ENCODE measurements around the gene PPP1CB.

Gene PPP1CB

GRCh38 chr2:28802975-28803429 is 51.4 kb downstream of the PPP1CB start:
- ChIA-PET POLR2A (no interaction called here), CTCF (interaction anchor here (1.5 to 1.8 kb wide), 2 partner anchors 9 to 18 kb away, joined by 4 to 6 read pairs; no protein-coding TSS in a partner anchor)
- no peak for TF ChIP-seq CTCF (IDR thresholded peaks at IDR 0.05; ENCODE audit: control extremely low read depth, extremely low read depth, low read depth, missing control alignments)
- DNase-seq (ENCODE audit: extremely low spot score) = no peak

- no peak for TF ChIP-seq CTCF (IDR thresholded peaks at IDR 0.05; ENCODE audit: control extremely low read depth, extremely low read depth, low read depth, missing control alignments)
- DNase-seq (ENCODE audit: extremely low spot score) = no peak
- POLR2A ChIA-PET = no interaction called here
- CTCF ChIA-PET = interaction anchor here (0.7 to 4.7 kb wide), 3 partner anchors 10 to 16 kb away, joined by 3 to 28 read pairs (median 5); no protein-coding TSS in a partner anchor
Observed at GRCh38 chr2:28809927-28810326, 58.3 kb downstream of the PPP1CB start.

- CTCF ChIA-PET = interaction anchor here (1.1 to 4.7 kb wide), 5 partner anchors 8 to 216 kb away, joined by 3 to 28 read pairs (median 8); no protein-coding TSS in a partner anchor
- TF ChIP-seq CTCF (IDR thresholded peaks at IDR 0.05; ENCODE audit: control extremely low read depth, extremely low read depth, low read depth, missing control alignments) = no peak
- peak; percentile 90 for DNase-seq (ENCODE audit: extremely low spot score)
- POLR2A ChIA-PET = no interaction called here
Observed at GRCh38 chr2:28810384-28811285, 59.0 kb downstream of the PPP1CB start, which contains the start of gene SPDYA. Gene SPDYA (plus strand): TSS chr2:28810834. CDS start chr2:28816015, 5,181 bp downstream.

GRCh38 chr2:28818053-28818452 is 66.4 kb downstream of the PPP1CB start:
- no peak for TF ChIP-seq CTCF (IDR thresholded peaks at IDR 0.05; ENCODE audit: control extremely low read depth, extremely low read depth, low read depth, missing control alignments)
- DNase-seq (ENCODE audit: extremely low spot score) = no peak
- ChIA-PET CTCF (interaction anchor here (1.6 kb wide), 1 partner anchor 224 kb away, joined by 6 read pairs; no protein-coding TSS in a partner anchor), POLR2A (no interaction called here)

GRCh38 chr2:28821295-28821958 is 69.8 kb downstream of the PPP1CB start:
- ChIA-PET CTCF (interaction anchor here (0.9 to 4.0 kb wide), 17 partner anchors 8 to 1252 kb away, joined by 3 to 28 read pairs (median 4); partner anchors contain the start of gene SPDYA), POLR2A (no interaction called here)
- DNase-seq (ENCODE audit: extremely low spot score) = peak; percentile 50
- TF ChIP-seq CTCF (IDR thresholded peaks at IDR 0.05; ENCODE audit: control extremely low read depth, extremely low read depth, low read depth, missing control alignments) = peak; percentile 65

- TF ChIP-seq CTCF (IDR thresholded peaks at IDR 0.05; ENCODE audit: control extremely low read depth, extremely low read depth, low read depth, missing control alignments) = no peak
- ChIA-PET POLR2A (no interaction called here), CTCF (interaction anchor here (0.6 to 4.0 kb wide), 8 partner anchors 9 to 255 kb away, joined by 3 to 28 read pairs (median 4); partner anchors contain the start of gene SPDYA)
- DNase-seq (ENCODE audit: extremely low spot score) = no peak
Observed at GRCh38 chr2:28822036-28822435, 70.4 kb downstream of the PPP1CB start.
